GM23338 (cell line): ENCODE results near the gene SETBP1. TPM values are rescaled to one million over a fixed set of nuclear protein-coding genes. Genes with fewer than 3 reads are reported as not detected.

Experiments used
- ATAC-seq: fragments of 200-7000 bp; cut with Tn5 transposase; 3 replicates; pipeline ENCODE4 v1.9.1; 2020
- DNase-seq: peaks from one replicate; pipeline ENCODE4 v3.0.0-alpha.2; 2015; ENCODE audit warnings: low spot score
- H2AFZ ChIP-seq: fragments of 200-600 bp; sonication (generic); 2 replicates; pipeline ENCODE4 v1.8.0; 2016; ENCODE audit warnings: antibody characterized with exemption, mild to moderate bottlenecking, moderate library complexity
- H3F3A ChIP-seq: fragments of 200-600 bp; sonication (generic); replicated peaks from 2 replicates; pipeline ENCODE4 v1.8.0; 2017; ENCODE audit warnings: antibody characterized with exemption, mixed run types, low read depth
- H3K27ac ChIP-seq: fragments of 200-600 bp; sonication (generic); 2 replicates; pipeline ENCODE4 v1.6.1; 2016; ENCODE audit warnings: low read depth
- H3K27me3 ChIP-seq: fragments of 200-600 bp; sonication (generic); 2 replicates; pipeline ENCODE4 v1.8.0; 2016; ENCODE audit warnings: mild to moderate bottlenecking, mixed run types, moderate library complexity; ENCODE audit not compliant: insufficient read depth
- H3K36me3 ChIP-seq: fragments of 200-600 bp; sonication (generic); 2 replicates; pipeline ENCODE4 v1.8.0; 2016; ENCODE audit warnings: mild to moderate bottlenecking; ENCODE audit not compliant: insufficient read depth
- H3K4me1 ChIP-seq: fragments of 200-600 bp; sonication (generic); 2 replicates; pipeline ENCODE4 v1.8.0; 2016; ENCODE audit warnings: mild to moderate bottlenecking, moderate library complexity; ENCODE audit not compliant: insufficient read depth
- H3K4me2 ChIP-seq: fragments of 200-600 bp; sonication (generic); 2 replicates; pipeline ENCODE4 v1.7.1; 2017; ENCODE audit warnings: mixed run types
- H3K4me3 ChIP-seq: fragments of 200-600 bp; sonication (generic); 2 replicates; pipeline ENCODE4 v1.6.1; 2016; ENCODE audit warnings: mixed run types
- H3K79me2 ChIP-seq: fragments of 200-600 bp; sonication (generic); replicated peaks from 2 replicates; pipeline ENCODE4 v1.8.0; 2017; ENCODE audit warnings: mild to moderate bottlenecking; ENCODE audit not compliant: insufficient read depth
- H3K9me2 ChIP-seq: fragments of 200-600 bp; sonication (generic); 2 replicates; pipeline ENCODE4 v1.8.0; 2017; ENCODE audit not compliant: insufficient read depth
- H4K20me1 ChIP-seq: fragments of 200-600 bp; sonication (generic); replicated peaks from 2 replicates; pipeline ENCODE4 v1.8.0; 2017; ENCODE audit warnings: mild to moderate bottlenecking; ENCODE audit not compliant: insufficient read depth
- H3K27ac Mint-ChIP-seq: 2 replicates; pipeline ENCODE4 v1.8.0; 2020; ENCODE audit warnings: inconsistent platforms, mild to moderate bottlenecking, moderate library complexity, mixed read lengths
- H3K27me3 Mint-ChIP-seq: 3 replicates; pipeline ENCODE4 v1.8.0; 2022; ENCODE audit warnings: low read depth, mild to moderate bottlenecking, moderate library complexity, mixed read lengths, inconsistent platforms; ENCODE audit not compliant: insufficient read depth, poor library complexity
- H3K36me3 Mint-ChIP-seq: 3 replicates; pipeline ENCODE4 v1.8.0; 2021; ENCODE audit warnings: low read depth, mild to moderate bottlenecking, inconsistent platforms, moderate library complexity, mixed read lengths
- H3K4me1 Mint-ChIP-seq: 3 replicates; pipeline ENCODE4 v1.8.0; 2020; ENCODE audit warnings: mild to moderate bottlenecking, inconsistent platforms, mixed read lengths
- H3K4me3 Mint-ChIP-seq: 3 replicates; pipeline ENCODE4 v1.8.0; 2021; ENCODE audit warnings: moderate library complexity, mild to moderate bottlenecking, inconsistent platforms, mixed read lengths
- H3K9me3 Mint-ChIP-seq: 3 replicates; pipeline ENCODE4 v1.8.0; 2020; ENCODE audit warnings: moderate library complexity, mild to moderate bottlenecking, inconsistent platforms, mixed read lengths
- CREB1 ChIP-seq: fragments of 250-450 bp; sonication (Bioruptor Pico); IDR thresholded peaks from 2 replicates; pipeline ENCODE4 v1.5.0; 2020; ENCODE audit warnings: low read depth, mild to moderate bottlenecking, moderate library complexity
- CTCF ChIP-seq, 2 experiments: fragments of 200-600 bp in 1 of 2; sonication (generic) in 1 of 2; conservative IDR thresholded peaks; 2 replicates each; pipeline versions ENCODE4 v1.5.1 to v1.6.1; 2016 to 2017; ENCODE audit warnings: antibody characterized with exemption in 2 of 2, low read depth in 2 of 2, mild to moderate bottlenecking in 2 of 2, moderate library complexity in 1 of 2
- ETS1 ChIP-seq: IDR thresholded peaks from 2 replicates; pipeline ENCODE4 v1.6.1; 2016; ENCODE audit warnings: antibody characterized with exemption
- EZH2 ChIP-seq: fragments of 200-600 bp; sonication (generic); IDR thresholded peaks from one replicate; pipeline ENCODE4 v1.8.0; 2017; ENCODE audit warnings: antibody characterized with exemption, mild to moderate bottlenecking, low read depth; ENCODE audit not compliant: unreplicated experiment
- NANOG ChIP-seq: IDR thresholded peaks from 2 replicates; pipeline ENCODE4 v1.6.1; 2016; ENCODE audit warnings: antibody characterized with exemption, borderline replicate concordance
- POLR2AphosphoS5 ChIP-seq: IDR thresholded peaks from 2 replicates; pipeline ENCODE4 v1.6.1; 2016; ENCODE audit warnings: antibody characterized with exemption, low read depth
- ZNF114 ChIP-seq: fragments of 250-450 bp; sonication (Bioruptor Pico); IDR thresholded peaks from 2 replicates; pipeline ENCODE4 v1.5.0; 2020; ENCODE audit warnings: mild to moderate bottlenecking, moderate library complexity
- ZNF331 ChIP-seq: fragments of 250-450 bp; sonication (Bioruptor Pico); IDR thresholded peaks from 2 replicates; pipeline ENCODE4 v1.5.0; 2020; ENCODE audit warnings: low read depth, mild to moderate bottlenecking, moderate library complexity
- ZNF462 ChIP-seq: fragments of 250-450 bp; sonication (Bioruptor Pico); IDR thresholded peaks from 2 replicates; pipeline ENCODE4 v1.5.0; 2020; ENCODE audit warnings: mild to moderate bottlenecking, moderate library complexity
- polyA plus RNA-seq: library from polyadenylated mRNA; unstranded; fragments of >200 nt; fragmentation: Nextera tagmentation; extraction: Ambion mirVana; gene quantifications from 2 replicates; pipeline ENCODE4 v1.2.1, GENCODE V29; 2016
- total RNA-seq: library from RNA; depleted of rRNA; stranded (reverse); fragments of >200 nt; shearing (Covaris generic); gene quantifications from 2 replicates; pipeline ENCODE4 v1.2.3, GENCODE V29; 2014

The SETBP1 gene
- total and polyA plus RNA-seq, 2 experiments from 2014 or later: 1.6 to 5.5 TPM

- Histone ChIP-seq H3K27me3 (no peaks in the 10 kb centered on the region), H3F3A (no peaks in the 10 kb centered on the region), H3K79me2 (no peaks in the 10 kb centered on the region), H3K9me2 (peaks cover 19% of the 10 kb centered on the region), H3K27ac (no peak overlapping the region), H3K4me2 (no peak overlapping the region), H4K20me1 (no peaks in the 10 kb centered on the region), H3K4me3 (no peak overlapping the region), H3K36me3 (no peaks in the 10 kb centered on the region), H3K4me1 (0 out of 2 replicates have a peak, but pooled peaks cover 4% of the 10 kb centered on the region), H2AFZ (no peak overlapping the region)
- no peaks in the 10 kb centered on the region for H3K9me3 Mint-ChIP-seq
- peaks cover 4% of the 10 kb centered on the region for H3K27me3 Mint-ChIP-seq
- peaks cover 7% of the 10 kb centered on the region; the same call in 2 of the 3 replicates for H3K4me1 Mint-ChIP-seq
- ATAC-seq (no peak), DNase-seq (no peak)
- H3K4me3 Mint-ChIP-seq: no peak overlapping the region
- no peak overlapping the region for H3K27ac Mint-ChIP-seq
- TF ChIP-seq EZH2: no peak
- TF ChIP-seq ETS1: no peak
- no peak for TF ChIP-seq CTCF (conservative IDR thresholded peaks at IDR 0.05; ENCODE audit: low read depth in 2 of 2)
- no peak for TF ChIP-seq CREB1 (CRISPR knock-in tag)
- TF ChIP-seq ZNF331 (CRISPR knock-in tag): no peak
- TF ChIP-seq ZNF462 (CRISPR knock-in tag): no peak
- no peak for TF ChIP-seq NANOG
- no peak for TF ChIP-seq POLR2AphosphoS5
- TF ChIP-seq ZNF114 (CRISPR knock-in tag): no peak
- H3K36me3 Mint-ChIP-seq: no peaks in the 10 kb centered on the region
Measured at GRCh38 chr18:44918142-44918476, 237.4 kb downstream of the SETBP1 start.
